HepG2 (cell line): ENCODE results near the gene MOXD1. TPM values are rescaled to one million over a fixed set of nuclear protein-coding genes. Genes with fewer than 3 reads are reported as not detected.

ENCODE experiments used
- ATAC-seq: fragments of 200-7000 bp; cut with Tn5 transposase; 3 replicates; pipeline ENCODE4 v1.9.1; 2020; ENCODE audit warnings: mild to moderate bottlenecking, moderate library complexity
- BruUV-seq: library from RNA; stranded (reverse); fragments of 400-500 nt; replicated peaks from 2 replicates; lab custom pipeline; 2021; lab: Mats Ljungman, UMichigan
- CTCF ChIA-PET: fragments of 300-600 bp; formaldehyde crosslinking; extraction: SDS; loops from one replicate; lab custom pipeline; 2021; ENCODE audit warnings: low total read pairs, inconsistent platforms, low intra/inter-chr PET ratio; lab: Yijun Ruan, JAX
- POLR2A ChIA-PET: fragments of 350-600 bp; sonication (Branson Sonifier 250); formaldehyde crosslinking; loops from one replicate; lab custom pipeline; 2020; ENCODE audit warnings: antibody characterized with exemption, inconsistent platforms; lab: Yijun Ruan, JAX
- DNase-seq: peaks from one replicate; pipeline ENCODE4 v3.0.0-alpha.2; 2015; ENCODE audit warnings: low spot score
- FAIRE-seq: peaks from 3 replicates; lab custom pipeline; 2011; peaks lifted over from hg19 to GRCh38; lab: Jason Lieb, UNC
- H2AFZ ChIP-seq: one replicate; pipeline ENCODE4 v1.6.1; 2011; ENCODE audit warnings: low read length, inconsistent platforms
- H3K27ac ChIP-seq: fragments of 300-600 bp; 3 replicates; pipeline ENCODE4 v1.8.0; 2011; ENCODE audit warnings: mixed run types, mild to moderate bottlenecking, mixed read lengths, low read length, inconsistent platforms; ENCODE audit not compliant: insufficient read depth; ENCODE audit errors: extremely low read length
- H3K27me3 ChIP-seq, 2 experiments: fragments of 200-600 bp in 1 of 2; 2 replicates in 1 of 2; 3 replicates in 1 of 2; pipeline versions ENCODE4 v1.6.0 to v1.8.0; 2011; ENCODE audit warnings: low read length in 2 of 2, mild to moderate bottlenecking in 2 of 2, moderate library complexity in 2 of 2, inconsistent platforms in 1 of 2; ENCODE audit not compliant: insufficient read depth in 2 of 2, control insufficient read depth in 1 of 2
- H3K36me3 ChIP-seq, 2 experiments: fragments of 200-600 bp in 1 of 2; replicated peaks in 1 of 2; 2 replicates in 1 of 2; 3 replicates in 1 of 2; pipeline versions ENCODE4 v1.5.1 to v1.8.0; 2011; ENCODE audit warnings: low read length in 2 of 2, inconsistent platforms in 1 of 2; ENCODE audit not compliant: insufficient read depth in 2 of 2, control insufficient read depth in 1 of 2
- H3K4me1 ChIP-seq: 2 replicates; pipeline ENCODE4 v1.5.1; 2012; ENCODE audit warnings: low read length, inconsistent platforms; ENCODE audit not compliant: insufficient read depth
- H3K4me2 ChIP-seq: 2 replicates; pipeline ENCODE4 v1.6.0; 2011; ENCODE audit warnings: low read depth, low read length, inconsistent platforms
- H3K4me3 ChIP-seq, 3 experiments: fragments of 200-600 bp in 1 of 3; sonication (generic), shearing (Covaris generic) in 1 of 3; replicated peaks in 1 of 3; 2 replicates each; pipeline ENCODE4 v1.5.1; 2011 to 2016; ENCODE audit warnings: low read length in 3 of 3, inconsistent platforms in 2 of 3, low read depth in 2 of 3, mild to moderate bottlenecking in 2 of 3, control low read depth in 1 of 3, mixed read lengths in 1 of 3; ENCODE audit not compliant: insufficient read depth in 1 of 3
- H3K79me2 ChIP-seq: one replicate; pipeline ENCODE4 v1.6.1; 2011; ENCODE audit warnings: low read length, inconsistent platforms; ENCODE audit not compliant: insufficient read depth
- H3K9ac ChIP-seq: 2 replicates; pipeline ENCODE4 v1.6.0; 2011; ENCODE audit warnings: mild to moderate bottlenecking, low read depth, low read length, inconsistent platforms; ENCODE audit not compliant: insufficient read depth
- H3K9me3 ChIP-seq: 2 replicates; pipeline ENCODE4 v1.5.1; 2012; ENCODE audit warnings: mild to moderate bottlenecking, low read length
- H4K20me1 ChIP-seq: 2 replicates; pipeline ENCODE4 v1.6.0; 2011; ENCODE audit warnings: inconsistent platforms, mild to moderate bottlenecking, low read length, moderate library complexity; ENCODE audit not compliant: insufficient read depth
- CREB3 ChIP-seq: sonication (generic); formaldehyde crosslinking; IDR thresholded peaks from 2 replicates; pipeline ENCODE4 v1.5.0; 2020; ENCODE audit warnings: missing genetic modification reagents
- HDAC6 ChIP-seq: fragments of 200-600 bp; sonication (generic); IDR thresholded peaks from 2 replicates; pipeline ENCODE4 v1.7.0; 2017; ENCODE audit warnings: mild to moderate bottlenecking, antibody characterized with exemption, low read length, low read depth
- MAF1 ChIP-seq: sonication (generic); formaldehyde crosslinking; IDR thresholded peaks from 2 replicates; pipeline ENCODE4 v1.5.0; 2020; ENCODE audit warnings: missing genetic modification reagents, borderline replicate concordance
- RAD21 ChIP-seq: fragments of 450-650 bp; formaldehyde crosslinking; IDR thresholded peaks from 2 replicates; pipeline ENCODE4 v1.5.0; 2020; ENCODE audit warnings: mild to moderate bottlenecking
- TFDP2 ChIP-seq: sonication (generic); formaldehyde crosslinking; IDR thresholded peaks from 2 replicates; pipeline ENCODE4 v1.4.0; 2020; ENCODE audit warnings: missing genetic modification reagents
- ZBTB4 ChIP-seq: sonication (generic); formaldehyde crosslinking; IDR thresholded peaks from 2 replicates; pipeline ENCODE4 v1.4.0; 2020; ENCODE audit warnings: missing genetic modification reagents, mild to moderate bottlenecking, borderline replicate concordance
- ZIK1 ChIP-seq: sonication (generic); formaldehyde crosslinking; IDR thresholded peaks from 2 replicates; pipeline ENCODE4 v1.5.0; 2020; ENCODE audit warnings: mild to moderate bottlenecking, low read depth, missing genetic modification reagents, borderline replicate concordance
- ZNF275 ChIP-seq: sonication (generic); formaldehyde crosslinking; IDR thresholded peaks from 2 replicates; pipeline ENCODE4 v1.8.0; 2022; ENCODE audit warnings: missing genetic modification reagents, mild to moderate bottlenecking, inconsistent platforms, borderline replicate concordance
- ZNF513 ChIP-seq: sonication (generic); formaldehyde crosslinking; conservative IDR thresholded peaks from 2 replicates; pipeline ENCODE4 v1.5.0; 2020; ENCODE audit warnings: missing genetic modification reagents
- ZNF549 ChIP-seq: sonication (generic); formaldehyde crosslinking; IDR thresholded peaks from 2 replicates; pipeline ENCODE4 v1.5.0; 2020; ENCODE audit warnings: missing genetic modification reagents
- ZNF552 ChIP-seq: sonication (generic); formaldehyde crosslinking; IDR thresholded peaks from 2 replicates; pipeline ENCODE4 v1.9.0; 2022; ENCODE audit warnings: missing genetic modification reagents, mild to moderate bottlenecking, borderline replicate concordance
- ZNF772 ChIP-seq: sonication (generic); formaldehyde crosslinking; IDR thresholded peaks from 2 replicates; pipeline ENCODE4 v1.5.0; 2020; ENCODE audit warnings: mild to moderate bottlenecking, missing genetic modification reagents
- ZNF788 ChIP-seq: sonication (generic); formaldehyde crosslinking; IDR thresholded peaks from 2 replicates; pipeline ENCODE4 v1.5.0; 2020; ENCODE audit warnings: mild to moderate bottlenecking, missing genetic modification reagents, borderline replicate concordance
- ZSCAN22 ChIP-seq: sonication (generic); formaldehyde crosslinking; IDR thresholded peaks from 2 replicates; pipeline ENCODE4 v1.4.0; 2020; ENCODE audit warnings: mild to moderate bottlenecking, missing genetic modification reagents
- WGBS: methylation state at CpG from one replicate; pipeline ENCODE4 v1.1.6; 2017; ENCODE audit warnings: low lambda C conversion rate; 5-methylcytosine and 5-hydroxymethylcytosine counted together
- in situ Hi-C: cut with HindIII; loops from 2 replicates; pipeline ENCODE4 v1.10.0; 2017; ENCODE audit warnings: low pct_unique_long_range_greater_than_20kb; ENCODE audit not compliant: extremely low pct_ligation_motif_present
- intact Hi-C: fragments of 100-400 bp; cut with micrococcal nuclease; formaldehyde crosslinking; loops from one replicate; pipeline ENCODE4 v1.10.0; 2022; ENCODE audit not compliant: unreplicated experiment
- polyA plus RNA-seq, 8 experiments: library from polyadenylated mRNA; depleted of rRNA in 3 of 8; stranded (reverse) in 7 of 8; unstranded in 1 of 8; fragments of >200 nt; fragmentation: Illumina TruSeq in 4 of 8; extraction: Trizol in 4 of 8; gene quantifications; 2 replicates each; pipeline versions ENCODE4 v1.2.1 to v1.2.3, GENCODE V29; 2011 to 2016; ENCODE audit warnings: low read depth in 4 of 8, missing spikeins in 1 of 8, mixed read lengths in 1 of 8; ENCODE audit not compliant: insufficient read depth in 1 of 8
- total RNA-seq, 5 experiments: library from RNA; depleted of rRNA; stranded (reverse); fragments of >200 nt; fragmentation: Illumina TruSeq; extraction: Trizol; gene quantifications; 2 replicates each; pipeline ENCODE4 v1.2.3, GENCODE V29; 2016; ENCODE audit warnings: low read depth in 1 of 5

The MOXD1 gene
- total and polyA plus RNA-seq, 2 of the 13 experiments (the other 11 are each of a cell fraction or from before 2014, with no cell fraction given), result 0.03 TPM; not detected in 1

GRCh38 chr6:132414322-132414721 is 13.0 kb upstream of the MOXD1 start:
- POLR2A ChIA-PET, result no interaction called here
- 0 out of 5 replicates have a peak, but pooled peaks cover 0 to 2% of the 10 kb centered on the region in 2 experiments for H3K27me3 ChIP-seq
- 14% methylated on average over 6 of the region's 6 CpGs for WGBS
- H3K36me3 ChIP-seq, result no peaks in the 10 kb centered on the region
- H2AFZ ChIP-seq, result no peak overlapping the region
- DNase-seq (no peak), FAIRE-seq (no peak), ATAC-seq (no peak)
- no peaks in the 10 kb centered on the region for H4K20me1 ChIP-seq
- no peak overlapping the region for H3K9ac ChIP-seq
- H3K4me3 ChIP-seq, result no peak overlapping the region
- CTCF ChIA-PET, result no interaction called here
- H3K79me2 ChIP-seq, result no peaks in the 10 kb centered on the region
- intact Hi-C loops (no loop called here), in situ Hi-C loops (no loop called here)
- no TSS peak for BruUV-seq
- H3K27ac ChIP-seq, result no peak overlapping the region
- H3K9me3 ChIP-seq, result no peaks in the 10 kb centered on the region
- H3K4me1 ChIP-seq, result no peaks in the 10 kb centered on the region
- H3K4me2 ChIP-seq, result no peak overlapping the region
- TF ChIP-seq ZNF513 (CRISPR knock-in tag) (no peak), ZSCAN22 (CRISPR knock-in tag) (no peak), ZNF552 (CRISPR knock-in tag) (no peak), TFDP2 (CRISPR knock-in tag) (no peak), CREB3 (CRISPR knock-in tag) (no peak), ZNF549 (no peak), ZIK1 (CRISPR knock-in tag) (no peak), ZNF788 (no peak), ZNF772 (CRISPR knock-in tag) (no peak), RAD21 (no peak), ZBTB4 (no peak), ZNF275 (CRISPR knock-in tag) (no peak), HDAC6 (no peak), MAF1 (no peak)
